ENCODE data around the gene IRGC. TPM values are rescaled to one million over a fixed set of nuclear protein-coding genes. Genes with fewer than 3 reads are reported as not detected.

The IRGC gene, protein sequence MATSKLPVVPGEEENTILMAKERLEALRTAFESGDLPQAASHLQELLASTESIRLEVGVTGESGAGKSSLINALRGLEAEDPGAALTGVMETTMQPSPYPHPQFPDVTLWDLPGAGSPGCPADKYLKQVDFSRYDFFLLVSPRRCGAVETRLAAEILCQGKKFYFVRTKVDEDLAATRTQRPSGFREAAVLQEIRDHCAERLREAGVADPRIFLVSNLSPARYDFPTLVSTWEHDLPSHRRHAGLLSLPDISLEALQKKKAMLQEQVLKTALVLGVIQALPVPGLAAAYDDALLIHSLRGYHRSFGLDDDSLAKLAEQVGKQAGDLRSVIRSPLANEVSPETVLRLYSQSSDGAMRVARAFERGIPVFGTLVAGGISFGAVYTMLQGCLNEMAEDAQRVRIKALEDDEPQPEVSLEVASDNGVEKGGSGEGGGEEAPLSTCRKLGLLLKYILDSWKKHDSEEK
- total RNA-seq (not detected in 2 replicates), polyA plus RNA-seq (not detected in 2 replicates), polyA minus RNA-seq (not detected in 2 replicates), Bru-seq, nascent RNA (not detected), BruChase-seq, experiment 1, labeled RNA remaining after a 6-hour chase (not detected), BruChase-seq, experiment 2, labeled RNA remaining after a 2-hour chase (not detected)
- not detected in 2 replicates for polyA plus RNA-seq (2011; cell fraction: cytosol; rRNA removed)
- polyA plus RNA-seq (2011; cell fraction: nucleus; rRNA removed), result not detected in 2 replicates
- not detected in 2 replicates for polyA plus RNA-seq (2012)
- polyA minus RNA-seq (2011; cell fraction: cytosol; rRNA and poly(A)+ RNA removed), result not detected
- polyA minus RNA-seq (2011; cell fraction: nucleus; rRNA and poly(A)+ RNA removed), result not detected in 2 replicates
- long read RNA-seq, result 0 reads

DNA sequence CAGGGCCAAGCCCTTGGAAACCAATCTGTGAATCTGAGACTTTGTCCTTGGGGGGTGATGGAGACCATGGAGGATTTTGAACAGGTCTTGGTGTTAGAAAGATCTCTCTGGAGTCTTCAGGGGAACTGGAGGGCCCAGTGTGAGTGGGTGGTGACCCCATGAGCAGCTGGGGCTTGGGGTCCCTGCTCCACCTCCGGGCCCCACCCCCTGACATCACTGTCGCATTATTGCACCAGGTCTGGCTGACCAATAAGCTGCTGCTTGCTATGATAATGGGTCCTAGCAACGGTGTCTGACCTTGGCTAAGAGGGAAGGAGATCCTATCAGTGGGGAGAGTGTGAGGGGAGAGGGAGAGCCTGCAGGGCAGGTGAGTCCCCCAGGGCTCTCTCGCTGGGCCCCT lies at the start of gene IRGC:
TSS of gene IRGC (plus strand) at position 301 of the 400 bp plus-strand sequence. CDS start 2,483 bp downstream, outside the sequence.
- POLR2A ChIA-PET, result no interaction called here
- Histone ChIP-seq H3K4me1 (ENCODE audit: control insufficient read depth, extremely low read depth, insufficient read depth, low read length) (no peaks in the 10 kb centered on the region), H4K20me1 (replicated peaks; ENCODE audit: control insufficient read depth, extremely low read depth, insufficient read depth, low read length) (no peaks in the 10 kb centered on the region), H3K36me3 (ENCODE audit: control insufficient read depth in 2 of 2, extremely low read depth in 1 of 2, insufficient read depth in 2 of 2, low read length in 2 of 2) (no peaks in the 10 kb centered on the region), H3K4me2 (ENCODE audit: insufficient read depth, low read length) (no peak within 1 kb of the TSS), H3K9me1 (replicated peaks; ENCODE audit: control insufficient read depth, extremely low read depth, insufficient read depth, low read length) (no peaks in the 10 kb centered on the region), H2AFZ (ENCODE audit: low read depth, low read length) (no peak within 1 kb of the TSS), H3K27ac (ENCODE audit: insufficient read depth, low read depth, low read length) (no peak within 1 kb of the TSS), H3K4me3 (replicated peaks in 1 of 3; ENCODE audit: insufficient read depth in 1 of 3, low read depth in 1 of 3, low read length in 3 of 3) (no peak within 1 kb of the TSS), H3K79me2 (ENCODE audit: control insufficient read depth, insufficient read depth, low read length) (no peaks in the 10 kb centered on the region), H3K9me3 (replicated peaks; ENCODE audit: control insufficient read depth, insufficient read depth, low read length) (no peaks in the 10 kb centered on the region), H3K27me3 (ENCODE audit: control insufficient read depth in 2 of 2, insufficient read depth in 2 of 2, low read length in 2 of 2) (no peaks in the 10 kb centered on the region), H3K9ac (replicated peaks; ENCODE audit: extremely low read depth, insufficient read depth, low read length) (no peak within 1 kb of the TSS)
- no TSS peak for BruUV-seq (replicated peaks)
- intact Hi-C loops (cut with micrococcal nuclease), result no loop called here
- CTCF ChIA-PET, result interaction anchor here (1.7 kb wide), 1 partner anchor 29 kb away, joined by 4 read pairs; no protein-coding TSS in a partner anchor
- no peak for DNase-seq (ENCODE audit: low read depth, low spot score)
- FAIRE-seq, result no peak
- TF ChIP-seq POLR2A (IDR thresholded peaks at IDR 0.05; ENCODE audit: low read depth, low read length), result no peak
- dilution Hi-C loops (cut with MboI; ENCODE audit: extremely low pct_ligation_motif_present, low sequenced_read_pairs), result no loop called here

DNA sequence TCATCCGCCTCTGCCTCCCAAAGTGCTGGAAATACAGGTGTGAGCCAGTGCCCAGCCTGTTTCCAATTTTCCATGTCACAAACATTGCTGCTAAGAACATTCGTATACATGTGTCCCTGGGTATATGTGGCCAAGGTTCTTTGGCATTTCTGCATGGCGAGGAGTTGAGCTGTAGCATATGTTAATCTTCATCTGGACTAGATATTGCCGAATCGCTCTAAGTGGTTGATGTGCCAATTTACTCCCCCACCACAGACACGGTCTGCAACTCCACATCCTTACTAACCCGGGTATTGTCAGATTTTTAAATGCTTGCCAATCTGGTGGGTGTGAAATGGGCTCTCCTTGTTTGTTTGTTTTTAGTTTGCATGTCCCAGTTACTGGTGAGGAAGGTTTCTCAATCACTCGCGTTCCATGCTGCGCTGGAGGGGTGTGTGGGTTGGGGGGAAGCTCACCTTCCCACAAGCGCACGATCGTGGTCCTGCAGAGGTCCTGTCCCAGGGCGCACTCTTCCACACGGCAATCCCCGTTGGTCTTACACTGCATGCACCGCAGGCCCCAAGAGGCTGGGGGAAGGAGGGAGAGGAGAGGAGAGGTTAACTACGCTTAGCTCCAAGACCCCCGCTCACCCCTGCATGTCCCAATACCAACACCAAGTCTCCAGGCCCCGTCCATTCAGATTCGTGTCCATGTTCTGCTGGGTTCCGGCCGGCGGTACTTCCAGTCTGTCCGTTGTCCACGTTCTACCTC lies 48.6 kb upstream of the IRGC start:
- dilution Hi-C loops (cut with MboI; ENCODE audit: extremely low pct_ligation_motif_present, low sequenced_read_pairs) (no loop called here), intact Hi-C loops (cut with micrococcal nuclease) (loop anchor here (5.0 kb wide), 1 partner anchor 70 kb away; no protein-coding TSS in a partner anchor)
- Histone ChIP-seq H3K9me1 (replicated peaks; ENCODE audit: control insufficient read depth, extremely low read depth, insufficient read depth, low read length) (no peaks in the 10 kb centered on the region), H2AFZ (ENCODE audit: low read depth, low read length) (peak overlapping the region; percentile 39), H3K9me3 (replicated peaks; ENCODE audit: control insufficient read depth, insufficient read depth, low read length) (no peaks in the 10 kb centered on the region), H3K27ac (ENCODE audit: insufficient read depth, low read depth, low read length) (peak overlapping the region; percentile 84), H4K20me1 (replicated peaks; ENCODE audit: control insufficient read depth, extremely low read depth, insufficient read depth, low read length) (no peaks in the 10 kb centered on the region), H3K36me3 (ENCODE audit: control insufficient read depth in 2 of 2, extremely low read depth in 1 of 2, insufficient read depth in 2 of 2, low read length in 2 of 2) (peaks cover 3 to 6% of the 10 kb centered on the region in 2 experiments), H3K4me2 (ENCODE audit: insufficient read depth, low read length) (peak overlapping the region; percentile 86), H3K4me3 (replicated peaks in 1 of 3; ENCODE audit: insufficient read depth in 1 of 3, low read depth in 1 of 3, low read length in 3 of 3) (peak overlapping the region; percentile 49 to 65 (median 54)), H3K79me2 (ENCODE audit: control insufficient read depth, insufficient read depth, low read length) (peaks cover 36% of the 10 kb centered on the region), H3K27me3 (ENCODE audit: control insufficient read depth in 2 of 2, insufficient read depth in 2 of 2, low read length in 2 of 2) (no peaks in the 10 kb centered on the region), H3K4me1 (ENCODE audit: control insufficient read depth, extremely low read depth, insufficient read depth, low read length) (peaks cover 40% of the 10 kb centered on the region), H3K9ac (replicated peaks; ENCODE audit: extremely low read depth, insufficient read depth, low read length) (peak overlapping the region; percentile 74)
- DNase-seq (ENCODE audit: low read depth, low spot score) (no peak), FAIRE-seq (peak; percentile 15)
- CTCF ChIA-PET, result interaction anchor here (1.3 to 1.4 kb wide), 2 partner anchors 112 to 220 kb away, joined by 4 read pairs; no protein-coding TSS in a partner anchor
- TF ChIP-seq EZH2 (IDR thresholded peaks at IDR 0.05; ENCODE audit: borderline replicate concordance, low read depth, low read length, severe bottlenecking) (no peak), FOS (IDR thresholded peaks at IDR 0.05; ENCODE audit: borderline replicate concordance, insufficient read depth, low read length) (no peak), POLR2AphosphoS5 (IDR thresholded peaks at IDR 0.05; ENCODE audit: insufficient read depth, low read depth, low read length) (no peak), JUN (IDR thresholded peaks at IDR 0.05; ENCODE audit: borderline replicate concordance, insufficient read depth, insufficient read length, low read depth) (no peak), MYC (IDR thresholded peaks at IDR 0.05; ENCODE audit: low read depth, low read length) (no peak), CTCF (IDR thresholded peaks at IDR 0.05; ENCODE audit: extremely low read depth in 1 of 2, insufficient read depth in 1 of 2, low read depth in 1 of 2, low read length in 2 of 2) (no peak), POLR2A (IDR thresholded peaks at IDR 0.05; ENCODE audit: low read depth, low read length) (no peak), GATA2 (IDR thresholded peaks at IDR 0.05; ENCODE audit: insufficient read depth, insufficient read length, low read depth, low read length) (no peak)
- TF ChIP-seq, protein P1, sequence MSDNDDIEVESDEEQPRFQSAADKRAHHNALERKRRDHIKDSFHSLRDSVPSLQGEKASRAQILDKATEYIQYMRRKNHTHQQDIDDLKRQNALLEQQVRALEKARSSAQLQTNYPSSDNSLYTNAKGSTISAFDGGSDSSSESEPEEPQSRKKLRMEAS (IDR thresholded peaks at IDR 0.05; ENCODE audit: insufficient read depth, insufficient read length), result no peak
- POLR2A ChIA-PET, result interaction anchor here (0.6 kb wide), 1 partner anchor 1277 kb away, joined by 3 read pairs; the partner anchor contains the start of gene CNFN
- no TSS peak for BruUV-seq (replicated peaks)

Measured in endothelial cell of umbilical vein (primary cell).